Glomerular visceral epithelial cell (primary cell): ENCODE data around the gene MYMK.
A peak's percentile ranks its signal among the peaks of the same experiment; 100 is the strongest.

Experiments used
- DNase-seq: peaks from one replicate; pipeline ENCODE4 v3.0.0-alpha.2; 2016; ENCODE audit errors: extremely low spot score

MYMK gene

GRCh38 chr9:133535306-133535877, 10.6 kb upstream of the MYMK start:
- DNase-seq, result no peak

GRCh38 chr9:133534346-133535291, 9.9 kb upstream of the MYMK start, which contains the start of gene ADAMTSL2:
Gene ADAMTSL2 (plus strand): TSS chr9:133534704. CDS start chr9:133536713, 2,009 bp downstream.
- peak; percentile 40 for DNase-seq

- DNase-seq, result no peak
Observed at GRCh38 chr9:133533857-133534256, 9.1 kb upstream of the MYMK start.

- peak; percentile 20 for DNase-seq
Observed at GRCh38 chr9:133532937-133533668, 8.3 kb upstream of the MYMK start.

- no peak for DNase-seq
Observed at GRCh38 chr9:133531293-133531692, 6.5 kb upstream of the MYMK start.

- no peak for DNase-seq
Observed at GRCh38 chr9:133529874-133530273, 5.1 kb upstream of the MYMK start.

- DNase-seq, result no peak
Observed at GRCh38 chr9:133529457-133529856, 4.7 kb upstream of the MYMK start.

GRCh38 chr9:133528876-133529241, 4.1 kb upstream of the MYMK start:
- DNase-seq, result no peak

- DNase-seq, result no peak
Observed at GRCh38 chr9:133528001-133528875, 3.5 kb upstream of the MYMK start.

GRCh38 chr9:133527444-133527920, 2.7 kb upstream of the MYMK start:
- no peak for DNase-seq

GRCh38 chr9:133526721-133527321, 2.1 kb upstream of the MYMK start:
- DNase-seq, result no peak

- DNase-seq, result no peak
Observed at GRCh38 chr9:133525677-133526076, 918 bp upstream of the MYMK start.

GRCh38 chr9:133524146-133524545, 613 bp downstream of the MYMK start:
- no peak for DNase-seq

- no peak for DNase-seq
Observed at GRCh38 chr9:133523106-133523505, 1.7 kb downstream of the MYMK start.

- DNase-seq, result no peak
Observed at GRCh38 chr9:133522073-133522910, 2.5 kb downstream of the MYMK start.

- no peak for DNase-seq
Observed at GRCh38 chr9:133521122-133522072, 3.4 kb downstream of the MYMK start.

GRCh38 chr9:133520121-133520835, 4.5 kb downstream of the MYMK start:
- DNase-seq, result no peak

GRCh38 chr9:133519693-133520092, 5.1 kb downstream of the MYMK start:
- DNase-seq, result no peak
